Mesothelial cell of epicardium (in vitro differentiated cells): ENCODE data around the gene NRP1. TPM values are rescaled to one million over a fixed set of nuclear protein-coding genes. Genes with fewer than 3 reads are reported as not detected.

Experiments
- DNase-seq, 2 experiments: peaks; one replicate each; pipeline ENCODE4 v3.0.0; 2021; ENCODE audit warnings: low spot score in 2 of 2; ENCODE audit not compliant: unreplicated experiment in 2 of 2
- H3K27ac Mint-ChIP-seq: 2 replicates; pipeline ENCODE4 v1.8.0; 2021; ENCODE audit warnings: mixed read lengths
- H3K27me3 Mint-ChIP-seq: 2 replicates; pipeline ENCODE4 v1.8.0; 2021; ENCODE audit warnings: low read depth, mixed read lengths
- H3K36me3 Mint-ChIP-seq: 2 replicates; pipeline ENCODE4 v1.8.0; 2021; ENCODE audit warnings: mixed read lengths
- H3K4me1 Mint-ChIP-seq: 2 replicates; pipeline ENCODE4 v1.8.0; 2021; ENCODE audit warnings: mixed read lengths
- H3K4me3 Mint-ChIP-seq: 2 replicates; pipeline ENCODE4 v1.8.0; 2021; ENCODE audit warnings: mild to moderate bottlenecking, moderate library complexity, mixed read lengths
- H3K9me3 Mint-ChIP-seq: 2 replicates; pipeline ENCODE4 v1.8.0; 2021; ENCODE audit warnings: mixed read lengths
- total RNA-seq: library from RNA; stranded (reverse); gene quantifications from 3 replicates; pipeline ENCODE4 v1.2.1, GENCODE V29; 2021
- TF ChIP-seq, protein P1 (sequence below): fragments of 200-600 bp; sonication (generic); IDR thresholded peaks from one replicate; pipeline ENCODE4 v1.5.0; 2021; ENCODE audit warnings: antibody characterized with exemption; ENCODE audit not compliant: unreplicated experiment

NRP1 gene
- total RNA-seq, 1 donor from 2014 or later, result 47.7 TPM

DNA sequence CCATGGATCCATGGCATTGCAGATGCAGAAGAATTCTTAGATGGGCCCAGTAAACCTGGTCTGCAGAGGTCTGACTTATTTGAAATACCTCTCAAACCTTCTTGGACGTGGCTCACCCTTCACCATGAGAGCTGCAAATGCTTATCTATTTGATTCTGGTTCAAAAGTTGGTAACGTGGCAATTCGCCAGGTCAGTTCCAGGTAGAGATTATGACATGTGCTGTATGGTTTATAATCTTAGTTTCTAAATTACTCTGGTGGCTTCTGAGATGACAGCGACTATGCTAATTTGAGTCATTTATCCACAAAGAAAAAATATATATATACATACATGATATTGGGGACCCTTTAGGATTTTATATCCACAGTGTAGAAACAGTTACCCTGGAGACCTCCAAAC is 68.8 kb downstream of the NRP1 start:
- no peak overlapping the region for H3K27ac Mint-ChIP-seq
- no peaks in the 10 kb centered on the region for H3K27me3 Mint-ChIP-seq

DNA sequence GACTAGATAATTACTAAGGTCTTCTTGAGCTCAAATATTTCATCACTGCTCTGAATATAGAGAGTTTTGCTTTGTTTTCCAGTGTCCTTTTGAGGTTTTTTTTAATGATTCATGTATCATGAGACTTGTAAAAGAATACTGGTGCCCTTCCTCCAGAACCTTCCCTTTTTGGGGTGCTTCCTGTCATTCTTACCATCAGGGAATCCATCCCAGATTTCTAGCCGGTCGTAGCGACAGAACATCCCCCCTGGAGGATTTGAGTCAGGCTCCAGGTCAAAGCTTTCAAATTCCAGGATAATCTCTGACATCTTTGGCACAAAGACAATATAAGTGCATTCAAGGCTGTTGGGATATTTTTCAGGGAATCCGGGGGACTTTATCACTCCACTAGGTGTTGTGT is 71.0 kb downstream of the NRP1 start:
- no peak overlapping the region for H3K4me3 Mint-ChIP-seq
- H3K27me3 Mint-ChIP-seq, result no peaks in the 10 kb centered on the region
- peak overlapping the region; percentile 27 for H3K27ac Mint-ChIP-seq
- TF ChIP-seq, protein P1, sequence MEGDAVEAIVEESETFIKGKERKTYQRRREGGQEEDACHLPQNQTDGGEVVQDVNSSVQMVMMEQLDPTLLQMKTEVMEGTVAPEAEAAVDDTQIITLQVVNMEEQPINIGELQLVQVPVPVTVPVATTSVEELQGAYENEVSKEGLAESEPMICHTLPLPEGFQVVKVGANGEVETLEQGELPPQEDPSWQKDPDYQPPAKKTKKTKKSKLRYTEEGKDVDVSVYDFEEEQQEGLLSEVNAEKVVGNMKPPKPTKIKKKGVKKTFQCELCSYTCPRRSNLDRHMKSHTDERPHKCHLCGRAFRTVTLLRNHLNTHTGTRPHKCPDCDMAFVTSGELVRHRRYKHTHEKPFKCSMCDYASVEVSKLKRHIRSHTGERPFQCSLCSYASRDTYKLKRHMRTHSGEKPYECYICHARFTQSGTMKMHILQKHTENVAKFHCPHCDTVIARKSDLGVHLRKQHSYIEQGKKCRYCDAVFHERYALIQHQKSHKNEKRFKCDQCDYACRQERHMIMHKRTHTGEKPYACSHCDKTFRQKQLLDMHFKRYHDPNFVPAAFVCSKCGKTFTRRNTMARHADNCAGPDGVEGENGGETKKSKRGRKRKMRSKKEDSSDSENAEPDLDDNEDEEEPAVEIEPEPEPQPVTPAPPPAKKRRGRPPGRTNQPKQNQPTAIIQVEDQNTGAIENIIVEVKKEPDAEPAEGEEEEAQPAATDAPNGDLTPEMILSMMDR, result no peak
- DNase-seq, result no peak
- H3K36me3 Mint-ChIP-seq, result peaks cover 16% of the 10 kb centered on the region
- peaks cover 30% of the 10 kb centered on the region for H3K4me1 Mint-ChIP-seq
- no peaks in the 10 kb centered on the region for H3K9me3 Mint-ChIP-seq

More for the DNA sequence above, 68.8 kb downstream of the NRP1 start:
- DNase-seq, result no peak
- Mint-ChIP-seq H3K9me3 (no peaks in the 10 kb centered on the region), H3K36me3 (peaks cover 16% of the 10 kb centered on the region), H3K4me1 (peaks cover 20% of the 10 kb centered on the region), H3K4me3 (no peak overlapping the region)
- TF ChIP-seq, protein P1, result no peak

DNA sequence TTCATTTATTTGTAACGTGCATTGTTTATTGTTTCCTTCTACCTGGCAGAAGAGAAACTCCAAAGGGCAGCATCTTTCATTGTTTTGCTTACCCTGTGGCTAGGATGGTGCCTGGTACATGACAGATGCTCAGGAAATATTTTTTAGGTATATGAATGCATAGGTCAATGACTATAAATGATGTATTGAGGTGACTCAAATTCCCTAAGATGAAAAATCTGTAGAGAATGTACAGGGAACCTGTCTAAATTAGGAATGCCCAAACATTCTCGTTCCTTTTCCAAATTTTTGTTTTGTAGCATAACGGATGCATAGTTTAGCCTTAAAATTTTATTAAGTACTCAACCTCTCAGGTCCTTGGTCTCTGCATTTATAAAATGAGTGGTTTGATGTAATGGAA is 71.6 kb downstream of the NRP1 start:
- H3K4me3 Mint-ChIP-seq, result no peak overlapping the region
- DNase-seq, result no peak
- no peaks in the 10 kb centered on the region for H3K27me3 Mint-ChIP-seq
- no peak overlapping the region for H3K27ac Mint-ChIP-seq
- H3K4me1 Mint-ChIP-seq, result peaks cover 32% of the 10 kb centered on the region
- H3K36me3 Mint-ChIP-seq, result peaks cover 13% of the 10 kb centered on the region
- TF ChIP-seq, protein P1, result no peak
- H3K9me3 Mint-ChIP-seq, result no peaks in the 10 kb centered on the region

DNA sequence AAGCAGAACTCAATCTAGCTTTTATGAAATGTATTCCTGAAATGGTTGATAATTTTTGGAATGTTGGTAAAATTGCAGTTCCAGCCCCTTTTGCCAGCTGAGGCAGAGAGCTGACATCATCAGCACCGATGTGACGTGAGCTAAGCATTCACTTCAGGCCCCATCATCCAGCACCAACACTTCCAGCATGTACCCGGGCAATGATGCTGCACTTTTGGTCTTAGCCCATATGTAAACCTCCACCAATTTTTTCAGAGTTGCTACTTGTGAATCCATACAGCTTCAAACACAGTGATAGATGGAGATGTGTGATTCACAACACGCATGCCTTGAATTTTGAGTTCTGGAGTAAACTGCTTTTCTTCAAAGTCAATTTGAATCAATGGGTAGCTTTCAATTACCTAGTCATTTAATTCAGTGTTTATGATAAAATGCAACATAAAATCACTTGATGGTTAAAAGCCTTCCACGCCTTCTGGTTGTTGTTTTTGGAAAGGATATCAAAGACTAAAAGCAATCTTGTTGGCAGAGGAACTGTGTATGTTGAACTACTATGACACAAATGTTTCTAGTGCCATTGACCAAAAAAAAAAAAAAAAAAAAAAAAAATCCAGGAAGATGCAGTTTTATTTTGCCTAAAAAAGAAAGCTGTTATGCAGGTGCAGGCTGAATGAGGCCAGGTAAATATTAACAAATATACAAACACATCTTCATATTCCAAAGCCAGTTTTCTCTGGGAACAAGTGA is 73.9 kb downstream of the NRP1 start:
- no peaks in the 10 kb centered on the region for H3K27me3 Mint-ChIP-seq
- H3K36me3 Mint-ChIP-seq, result peaks cover 16% of the 10 kb centered on the region
- peaks cover 32% of the 10 kb centered on the region for H3K4me1 Mint-ChIP-seq
- no peak for DNase-seq
- no peak overlapping the region for H3K27ac Mint-ChIP-seq
- no peak overlapping the region for H3K4me3 Mint-ChIP-seq
- no peaks in the 10 kb centered on the region for H3K9me3 Mint-ChIP-seq
- TF ChIP-seq, protein P1, result no peak

DNA sequence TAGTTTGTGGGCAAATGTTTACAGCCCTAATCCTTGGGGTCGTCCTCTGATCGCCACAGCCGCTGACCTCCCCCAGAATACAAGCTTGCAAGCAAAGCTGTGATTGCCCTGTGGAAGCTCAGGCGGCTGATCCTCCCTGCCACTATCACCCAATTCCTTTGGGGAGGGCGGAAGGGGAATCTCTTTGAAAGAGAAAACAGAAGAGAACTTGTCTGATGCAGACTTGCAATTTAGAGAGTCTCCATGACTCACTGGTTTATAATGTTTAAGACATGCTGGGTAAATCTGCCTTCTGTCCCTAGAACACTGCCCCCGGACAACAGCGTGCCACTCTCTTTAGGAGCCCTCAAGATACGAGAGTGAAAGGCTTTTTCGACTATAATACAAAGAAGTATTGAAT is 75.5 kb downstream of the NRP1 start:
- Mint-ChIP-seq H3K4me1 (peaks cover 21% of the 10 kb centered on the region), H3K4me3 (no peak overlapping the region), H3K27ac (no peak overlapping the region), H3K36me3 (peaks cover 21% of the 10 kb centered on the region), H3K9me3 (no peaks in the 10 kb centered on the region), H3K27me3 (no peaks in the 10 kb centered on the region)
- DNase-seq, result no peak
- TF ChIP-seq, protein P1, result no peak
